ENCODE results near the gene MNT. TPM values are rescaled to one million over a fixed set of nuclear protein-coding genes. Genes with fewer than 3 reads are reported as not detected.

Gene MNT
- total RNA-seq, 4 donors from 2014 or later = 13.7 to 27.7 (median 20.9) TPM

GRCh38 chr17:2375406-2375805 lies 25.5 kb downstream of the MNT start:
- Histone ChIP-seq H3K36me3 (no peaks in the 10 kb centered on the region), H3K27ac (no peak overlapping the region), H3K4me1 (no peaks in the 10 kb centered on the region), H3K4me3 (no peak overlapping the region), H3K27me3 (no peaks in the 10 kb centered on the region), H3K9me3 (no peaks in the 10 kb centered on the region)
- in situ Hi-C loops (cut with MboI; ENCODE audit: low pct_ligation_motif_present in 1 of 4, low pct_unique_long_range_greater_than_20kb in 1 of 4, low sequenced_read_pairs in 3 of 4) (loop anchor here in 1 of 4 donors (10.0 kb wide), 1 partner anchor 49 kb away; no protein-coding TSS in a partner anchor), intact Hi-C loops (cut with DNase I; ENCODE audit: low total_unique reads) (no loop called here)
- TF ChIP-seq POLR2AphosphoS5 (IDR thresholded peaks at IDR 0.05) (no peak), POLR2A (IDR thresholded peaks at IDR 0.05) (no peak), CTCF (IDR thresholded peaks at IDR 0.05) (no peak), EP300 (IDR thresholded peaks at IDR 0.05; ENCODE audit: low read depth) (no peak)
- 95% methylated on average over 14 of the region's 19 CpGs; no CpG with 5 or more reads in 1 of the 2 donors for WGBS, 2 donors (ENCODE audit: low coverage in 1 of 2)
- DNase-seq = no peak

DNA sequence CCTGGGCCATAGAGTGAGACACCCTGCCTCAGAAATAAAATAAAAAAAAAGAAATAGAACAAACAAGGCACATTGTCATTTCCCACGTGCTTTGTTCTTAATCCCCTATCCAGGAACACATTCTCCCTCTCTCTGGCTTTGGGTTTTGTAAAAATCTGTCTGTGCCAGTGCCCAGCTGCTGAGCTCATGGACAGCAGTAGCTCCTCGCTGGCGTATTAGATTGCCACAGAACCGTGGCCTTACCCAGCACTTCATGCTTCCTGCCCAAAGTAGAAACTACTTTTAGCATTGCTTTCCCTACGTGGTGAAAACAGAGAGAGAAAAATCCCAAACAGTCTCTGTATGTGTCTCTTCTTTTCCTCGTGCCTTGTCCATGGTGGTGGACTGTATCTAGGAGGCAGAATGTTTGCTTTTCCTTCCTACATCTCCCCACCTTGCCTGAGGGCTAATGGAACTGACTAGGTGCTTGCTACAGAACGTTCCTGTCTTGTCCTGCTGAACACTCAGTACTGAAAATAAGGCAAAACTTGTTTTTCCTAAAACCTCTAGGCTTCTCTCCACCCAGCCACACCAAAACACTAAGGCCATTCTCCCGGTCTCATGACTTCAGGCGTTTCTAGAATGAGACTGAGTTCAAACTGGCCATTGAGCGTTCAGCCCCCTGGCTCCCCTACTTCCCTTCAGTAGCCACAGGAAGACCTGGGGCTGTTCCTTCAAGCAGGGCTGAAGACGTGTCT lies 26.1 kb downstream of the MNT start:
- H3K36me3 ChIP-seq = no peaks in the 10 kb centered on the region
- in situ Hi-C loops (cut with MboI; ENCODE audit: low pct_ligation_motif_present in 1 of 4, low pct_unique_long_range_greater_than_20kb in 1 of 4, low sequenced_read_pairs in 3 of 4) = loop anchor here in 1 of 4 donors (10.0 kb wide), 1 partner anchor 50 kb away; no protein-coding TSS in a partner anchor
- WGBS, 2 donors (ENCODE audit: low coverage in 1 of 2) = 85 to 88% methylated on average over 6 to 11 of the region's 11 CpGs

DNA sequence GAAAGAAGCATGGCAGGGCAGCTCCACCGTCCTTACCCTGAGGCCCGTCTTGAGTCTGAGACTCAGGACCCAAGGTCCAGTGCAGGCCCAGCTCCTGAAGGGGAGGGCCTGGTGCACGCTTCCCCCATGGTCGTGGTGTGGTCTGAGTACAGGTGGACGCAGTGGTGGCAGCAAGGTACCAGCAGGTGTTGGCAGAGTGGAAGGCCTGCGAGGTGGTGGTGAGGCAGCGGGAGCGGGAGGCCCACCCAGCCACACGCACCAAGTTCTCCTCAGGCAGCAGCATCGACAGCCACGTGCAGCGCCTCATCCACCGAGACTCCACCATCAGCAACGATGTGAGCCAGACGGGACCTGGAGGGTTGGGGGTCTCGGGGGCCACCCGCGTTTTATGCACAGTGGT lies 27.7 kb downstream of the MNT start:
- Histone ChIP-seq H3K27me3 (no peaks in the 10 kb centered on the region), H3K4me3 (no peak overlapping the region), H3K9me3 (no peaks in the 10 kb centered on the region), H3K36me3 (no peaks in the 10 kb centered on the region), H3K27ac (no peak overlapping the region), H3K4me1 (peaks cover 0 to 3% (median 1%) of the 10 kb centered on the region in 4 donors)
- in situ Hi-C loops (cut with MboI; ENCODE audit: low pct_ligation_motif_present in 1 of 4, low pct_unique_long_range_greater_than_20kb in 1 of 4, low sequenced_read_pairs in 3 of 4) = loop anchor here in 1 of 4 donors (10.0 kb wide), 1 partner anchor 52 kb away; no protein-coding TSS in a partner anchor
- 80 to 95% methylated on average over 2 to 18 of the region's 18 CpGs for WGBS, 2 donors (ENCODE audit: low coverage in 1 of 2)
- TF ChIP-seq POLR2AphosphoS5 (IDR thresholded peaks at IDR 0.05) (no peak), POLR2A (IDR thresholded peaks at IDR 0.05) (no peak), CTCF (IDR thresholded peaks at IDR 0.05) (no peak), EP300 (IDR thresholded peaks at IDR 0.05; ENCODE audit: low read depth) (no peak)
- no peak for DNase-seq
- intact Hi-C loops (cut with DNase I; ENCODE audit: low total_unique reads) = no loop called here

More for the DNA sequence above, 26.1 kb downstream of the MNT start:
- H3K4me1 ChIP-seq = no peaks in the 10 kb centered on the region
- no peak overlapping the region for H3K4me3 ChIP-seq
- H3K27ac ChIP-seq = no peak overlapping the region
- no peaks in the 10 kb centered on the region for H3K27me3 ChIP-seq
- intact Hi-C loops (cut with DNase I; ENCODE audit: low total_unique reads) = no loop called here
- no peaks in the 10 kb centered on the region for H3K9me3 ChIP-seq
- TF ChIP-seq POLR2AphosphoS5 (IDR thresholded peaks at IDR 0.05) (no peak), POLR2A (IDR thresholded peaks at IDR 0.05) (no peak), EP300 (IDR thresholded peaks at IDR 0.05; ENCODE audit: low read depth) (no peak), CTCF (IDR thresholded peaks at IDR 0.05) (no peak)
- no peak for DNase-seq

GRCh38 chr17:2372681-2373080 lies 28.2 kb downstream of the MNT start:
- WGBS, 2 donors (ENCODE audit: low coverage in 1 of 2) = 95% methylated on average over 16 of the region's 16 CpGs; no CpG with 5 or more reads in 1 of the 2 donors
- no peak overlapping the region for H3K4me3 ChIP-seq
- H3K27me3 ChIP-seq = no peaks in the 10 kb centered on the region
- H3K4me1 ChIP-seq = peaks cover 0 to 3% (median 1%) of the 10 kb centered on the region in 4 donors
- H3K9me3 ChIP-seq = no peaks in the 10 kb centered on the region
- DNase-seq = no peak
- in situ Hi-C loops (cut with MboI; ENCODE audit: low pct_ligation_motif_present in 1 of 4, low pct_unique_long_range_greater_than_20kb in 1 of 4, low sequenced_read_pairs in 3 of 4) (loop anchor here in 1 of 4 donors (10.0 kb wide), 1 partner anchor 52 kb away; no protein-coding TSS in a partner anchor), intact Hi-C loops (cut with DNase I; ENCODE audit: low total_unique reads) (no loop called here)
- no peaks in the 10 kb centered on the region for H3K36me3 ChIP-seq
- no peak overlapping the region for H3K27ac ChIP-seq
- TF ChIP-seq POLR2AphosphoS5 (IDR thresholded peaks at IDR 0.05) (no peak), CTCF (IDR thresholded peaks at IDR 0.05) (no peak), POLR2A (IDR thresholded peaks at IDR 0.05) (no peak), EP300 (IDR thresholded peaks at IDR 0.05; ENCODE audit: low read depth) (no peak)

Measured in transverse colon (tissue), 4 donors.